ENCODE results near the gene SLC27A2.

SLC27A2 gene

DNA sequence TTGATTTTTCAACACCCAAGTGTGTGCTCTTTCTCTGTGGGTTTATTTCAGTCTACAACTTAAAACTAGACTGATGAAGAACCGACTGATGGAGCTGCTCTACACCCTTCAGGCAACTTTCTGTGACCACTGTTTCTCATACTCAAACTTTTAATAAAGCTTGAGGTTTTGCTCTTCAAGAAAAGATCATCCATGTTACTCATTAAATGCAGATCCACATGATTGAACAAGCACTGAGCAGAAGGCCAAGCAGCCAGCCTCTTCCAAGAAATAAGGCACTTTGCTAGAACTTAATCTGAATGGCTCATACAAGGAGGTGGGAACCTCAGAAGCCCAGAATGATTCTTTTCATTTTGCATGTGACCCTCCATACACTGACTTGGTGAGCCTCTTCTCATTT, 8.7 kb downstream of the SLC27A2 start:
- DNase-seq (ENCODE audit: low read depth) = no peak

DNA sequence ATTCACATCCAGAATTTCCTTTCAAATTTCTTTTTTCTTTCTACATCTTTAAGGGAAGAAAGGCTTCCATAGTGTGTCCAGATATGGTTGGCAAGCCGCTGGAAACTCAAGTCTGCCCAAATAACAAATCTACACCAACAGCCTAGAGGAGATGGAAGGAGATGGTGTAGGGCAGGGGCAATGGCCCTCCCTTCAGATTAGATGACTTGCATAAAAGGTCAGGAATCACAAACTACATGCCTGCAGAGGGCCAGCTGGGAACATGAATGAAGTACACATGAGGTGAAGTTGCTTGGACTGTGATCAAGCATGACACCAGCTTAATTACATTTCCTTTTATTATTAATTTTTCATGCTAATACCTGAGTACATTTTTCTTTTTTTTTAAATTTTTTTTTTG, 10.2 kb downstream of the SLC27A2 start:
- no peak for DNase-seq (ENCODE audit: low read depth)

DNA sequence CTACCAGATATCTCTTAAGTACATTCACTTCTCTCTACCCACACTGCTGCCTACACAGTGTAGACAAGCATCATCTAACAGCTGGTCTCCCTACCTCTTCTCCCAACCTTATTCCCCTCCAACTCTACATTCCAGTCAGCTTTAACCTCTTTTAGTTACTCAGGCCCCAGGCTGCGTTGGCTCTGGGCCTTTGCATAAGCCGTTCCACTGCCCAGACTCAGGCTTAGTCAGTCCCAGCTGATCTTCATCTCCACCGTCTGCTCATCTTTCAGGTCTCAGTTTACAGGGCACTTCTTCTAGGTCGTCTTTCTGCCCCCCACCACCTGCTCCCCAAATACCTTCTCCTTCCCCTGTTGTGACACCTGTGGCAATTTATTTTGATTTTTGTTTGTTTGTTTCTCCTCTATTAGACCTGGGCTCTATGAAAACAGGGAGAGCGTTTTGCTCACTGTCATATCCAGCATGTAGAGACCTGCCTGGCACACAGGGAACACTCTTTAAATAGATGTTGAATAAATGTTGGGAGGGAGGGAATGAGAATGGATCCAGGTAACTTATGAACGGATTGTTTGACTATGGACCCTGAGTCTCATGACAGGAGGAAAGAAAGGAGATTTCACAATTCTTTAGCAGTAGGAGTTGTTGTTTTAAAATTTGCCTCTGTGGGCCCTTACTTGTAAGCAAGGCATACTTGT, 11.1 kb downstream of the SLC27A2 start:
- no peak for DNase-seq (ENCODE audit: low read depth)

DNA sequence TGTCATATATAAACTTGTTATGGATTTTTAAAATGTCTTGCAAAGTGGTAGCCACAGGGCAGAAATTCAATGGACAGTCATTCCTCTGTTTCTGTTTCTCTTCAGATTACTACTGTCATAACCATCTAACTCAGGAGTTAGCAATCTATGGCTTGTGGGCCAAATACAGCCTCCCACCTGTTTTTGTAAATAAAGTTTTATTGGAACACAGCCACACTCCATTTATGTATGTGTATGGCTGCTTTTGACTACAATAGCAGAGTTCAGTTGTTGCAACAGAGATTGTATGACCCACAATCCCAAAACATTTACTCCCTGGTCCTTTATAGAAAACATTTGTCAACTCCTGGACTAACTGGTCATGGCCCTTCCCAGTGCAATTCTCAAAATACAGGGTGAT, 20.0 kb downstream of the SLC27A2 start:
- no peak for DNase-seq (ENCODE audit: low read depth)

DNA sequence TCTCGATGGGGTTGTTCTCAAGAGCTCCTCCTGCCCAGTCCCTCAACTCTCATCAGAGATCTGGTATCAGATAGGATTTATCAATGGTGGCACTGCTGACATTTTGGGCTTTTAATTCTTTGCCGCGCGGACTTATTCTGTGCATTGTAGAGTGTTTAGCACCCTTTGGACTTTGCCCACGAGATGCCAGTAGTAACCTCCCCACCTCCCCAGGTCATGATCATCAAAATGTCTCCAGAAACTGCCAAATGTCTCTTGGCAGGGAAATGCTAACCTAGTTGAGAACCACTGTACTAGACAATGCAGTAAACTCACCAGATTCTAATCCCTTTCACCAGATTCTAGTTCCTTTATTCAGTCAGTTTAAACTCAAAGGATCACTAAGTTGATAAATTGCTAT, 24.0 kb downstream of the SLC27A2 start:
- no peak for DNase-seq (ENCODE audit: low read depth)

DNA sequence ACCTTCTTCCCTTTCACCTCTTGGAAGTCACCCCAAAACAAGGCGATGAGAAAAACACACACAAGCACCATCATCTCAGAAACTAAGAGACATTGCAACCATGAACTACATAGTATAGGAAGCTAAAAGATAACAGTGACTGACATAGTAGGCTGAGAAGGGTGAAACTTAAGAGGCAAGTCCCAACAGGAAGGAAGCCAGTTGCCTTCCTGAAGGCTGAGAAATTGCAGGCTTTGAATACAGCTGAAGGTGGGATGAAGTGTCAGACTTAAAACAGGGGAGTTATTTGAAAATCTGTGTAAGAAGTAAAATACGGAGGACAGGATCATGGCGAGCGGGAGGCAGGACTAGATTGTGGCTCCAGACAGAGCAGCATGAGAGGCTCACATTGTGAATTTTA, 27.8 kb downstream of the SLC27A2 start:
- DNase-seq (ENCODE audit: low read depth) = no peak

DNA sequence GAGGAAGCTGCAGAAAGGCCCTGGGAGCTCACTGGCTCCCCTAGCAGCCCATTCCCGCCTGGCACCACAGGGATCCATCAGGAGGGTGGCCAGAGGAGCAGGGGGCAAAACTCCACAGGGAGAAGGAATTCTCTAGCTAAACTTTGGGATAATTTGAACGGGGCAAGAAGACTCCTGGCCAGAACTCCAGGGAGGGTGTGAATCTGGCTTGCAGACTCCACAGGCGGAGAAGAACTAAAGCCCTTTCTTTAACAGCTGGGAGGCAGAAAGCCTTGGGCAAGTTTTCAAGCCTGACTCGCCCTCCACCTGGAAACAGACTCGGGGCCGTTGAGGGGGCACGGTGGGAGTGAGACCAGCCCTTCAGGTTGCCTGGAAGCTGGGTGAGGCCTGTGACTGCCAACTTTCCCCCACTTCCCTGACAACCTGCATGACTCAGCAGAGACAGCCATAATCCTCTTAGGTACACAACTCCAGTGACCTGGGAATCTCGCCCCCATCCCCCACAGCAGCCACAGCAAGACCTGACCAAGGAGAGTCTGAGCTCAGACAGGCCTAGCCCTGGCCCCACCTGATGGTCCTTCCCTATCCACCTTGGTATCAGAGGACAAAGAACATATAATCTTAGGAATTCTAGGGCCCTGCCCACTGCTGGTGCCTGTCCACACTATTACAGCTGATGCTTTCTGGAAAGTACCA, 28.6 kb downstream of the SLC27A2 start:
- DNase-seq (ENCODE audit: low read depth) = no peak

DNA sequence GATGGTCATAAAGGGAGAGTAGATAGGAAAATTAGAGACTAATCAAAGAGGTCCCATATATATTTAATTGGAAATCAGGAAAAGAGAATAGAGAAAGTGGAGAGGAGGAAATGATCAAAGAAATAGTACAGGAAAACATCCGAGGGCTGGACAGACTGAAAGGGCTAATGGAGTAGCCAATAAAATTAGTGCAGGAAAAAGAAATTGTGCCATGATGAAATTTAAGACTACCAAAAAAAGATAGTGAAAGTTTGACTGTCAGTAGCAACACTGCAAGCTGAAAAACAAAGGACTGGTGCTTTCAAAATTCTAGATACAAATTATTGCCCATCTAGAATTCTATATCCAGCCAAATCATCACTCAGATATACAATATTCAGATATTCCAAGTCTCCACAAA, 36.3 kb downstream of the SLC27A2 start:
- DNase-seq (ENCODE audit: low read depth) = no peak

DNA sequence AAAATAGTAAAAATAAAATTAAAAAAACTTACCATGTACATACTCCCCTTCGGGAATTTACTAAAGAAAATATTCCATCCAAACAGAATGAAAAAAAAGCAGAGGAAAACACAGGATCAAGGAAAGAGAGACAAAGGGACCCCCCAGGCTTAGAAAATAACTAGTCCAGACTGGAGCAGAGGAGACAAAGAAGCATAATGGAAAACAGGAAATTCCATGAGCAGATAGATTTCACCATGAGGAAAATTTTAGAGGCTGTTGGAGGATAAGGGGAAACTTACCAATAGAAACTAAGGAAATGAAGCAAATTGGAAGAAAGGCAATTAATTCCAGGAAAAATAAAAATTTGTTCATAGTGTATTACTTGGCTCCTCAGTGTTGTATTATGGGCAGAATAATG, 36.7 kb downstream of the SLC27A2 start:
- DNase-seq (ENCODE audit: low read depth) = no peak

DNA sequence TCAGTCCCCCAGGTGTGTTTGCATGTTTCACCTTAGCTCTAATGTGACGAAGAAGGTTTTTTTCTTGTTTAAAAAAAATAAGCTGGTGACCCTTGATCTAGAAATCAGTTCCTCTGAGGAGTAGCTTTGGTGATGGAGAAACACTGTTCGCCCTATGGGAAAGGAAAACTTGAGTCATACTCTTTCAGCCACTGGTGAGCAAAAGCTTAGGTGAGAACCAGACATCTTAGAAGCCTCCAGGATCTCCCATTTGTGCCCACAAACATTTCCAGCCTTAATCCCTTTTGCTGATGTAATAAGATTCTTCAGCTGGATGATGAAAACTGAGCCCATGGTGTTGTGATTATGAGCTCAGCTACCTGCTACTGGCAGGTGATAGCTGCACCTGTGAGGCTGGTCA, 37.8 kb downstream of the SLC27A2 start:
- DNase-seq (ENCODE audit: low read depth) = no peak

DNA sequence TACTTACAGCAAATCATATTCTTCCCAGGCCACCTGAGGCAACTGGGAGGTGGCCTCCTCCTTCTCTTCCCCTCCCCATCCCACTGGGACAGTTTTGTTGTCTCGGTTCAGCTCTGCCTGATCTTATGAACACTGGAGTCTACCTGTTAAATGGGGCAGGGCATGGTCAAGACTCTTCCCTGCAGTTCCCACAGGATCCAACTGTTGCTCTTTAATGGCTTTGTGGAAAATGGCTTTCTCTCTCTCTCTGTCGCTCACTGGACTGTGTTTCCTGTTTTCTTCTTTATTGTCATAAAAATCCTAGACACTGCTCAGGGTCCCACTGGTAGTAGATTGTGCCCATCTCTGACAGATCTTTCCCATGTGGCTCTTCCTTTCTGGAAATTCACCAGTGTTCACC, 40.2 kb downstream of the SLC27A2 start:
- no peak for DNase-seq (ENCODE audit: low read depth)

DNA sequence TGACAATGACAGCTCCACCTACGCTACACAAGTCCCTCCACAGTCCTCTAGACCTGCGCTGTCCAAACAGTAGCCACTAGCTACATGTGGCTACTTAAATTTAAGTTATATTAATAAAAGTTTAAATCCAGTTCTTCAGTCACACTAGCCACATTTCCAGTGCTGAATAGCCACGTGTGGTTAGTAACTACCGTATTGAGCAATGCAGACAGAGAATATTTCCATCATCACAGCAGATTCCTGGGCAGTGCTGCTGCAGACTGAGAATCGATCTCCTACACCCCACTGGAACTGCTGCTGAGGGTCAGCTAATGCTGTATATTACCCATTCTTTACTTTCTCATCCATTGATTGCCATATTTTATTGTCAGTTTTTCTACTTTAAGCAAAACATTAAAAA, 42.6 kb downstream of the SLC27A2 start:
- DNase-seq (ENCODE audit: low read depth) = no peak

DNA sequence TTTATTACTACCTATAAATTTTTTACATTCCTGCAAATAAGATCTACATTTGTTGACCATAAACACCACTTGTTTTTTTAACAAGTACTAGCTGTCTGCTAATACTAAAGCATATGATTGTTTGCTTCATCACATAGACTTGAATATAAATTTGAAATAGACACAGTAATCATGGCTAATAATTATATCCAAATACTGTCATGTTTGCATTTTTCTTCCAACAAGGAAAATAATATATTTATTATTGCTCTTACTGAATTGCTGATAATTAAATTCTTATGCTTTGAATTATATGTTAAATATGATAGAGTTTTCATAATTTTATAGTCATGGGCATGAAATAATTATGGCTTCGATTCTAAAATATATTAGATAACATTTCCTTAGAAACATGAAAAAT, 43.1 kb downstream of the SLC27A2 start:
- no peak for DNase-seq (ENCODE audit: low read depth)

DNA sequence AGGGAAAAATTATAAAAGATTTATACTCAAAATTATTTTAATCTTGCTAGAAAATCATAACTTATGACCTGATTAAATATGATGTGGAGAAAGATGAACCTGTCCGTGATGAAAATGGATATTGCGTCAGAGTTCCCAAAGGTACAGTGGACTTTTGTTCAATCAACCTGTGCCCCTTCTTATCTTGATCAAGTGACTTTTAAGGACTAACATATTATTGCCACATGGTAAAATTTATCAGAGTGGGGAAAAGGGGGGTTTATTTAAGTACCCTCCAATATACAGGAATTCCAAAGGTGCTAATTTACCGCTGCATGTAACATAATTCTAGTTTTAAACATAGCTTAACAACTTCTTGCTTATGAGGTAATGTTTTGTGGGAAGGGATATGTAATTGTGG, 43.9 kb downstream of the SLC27A2 start:
- no peak for DNase-seq (ENCODE audit: low read depth)

DNA sequence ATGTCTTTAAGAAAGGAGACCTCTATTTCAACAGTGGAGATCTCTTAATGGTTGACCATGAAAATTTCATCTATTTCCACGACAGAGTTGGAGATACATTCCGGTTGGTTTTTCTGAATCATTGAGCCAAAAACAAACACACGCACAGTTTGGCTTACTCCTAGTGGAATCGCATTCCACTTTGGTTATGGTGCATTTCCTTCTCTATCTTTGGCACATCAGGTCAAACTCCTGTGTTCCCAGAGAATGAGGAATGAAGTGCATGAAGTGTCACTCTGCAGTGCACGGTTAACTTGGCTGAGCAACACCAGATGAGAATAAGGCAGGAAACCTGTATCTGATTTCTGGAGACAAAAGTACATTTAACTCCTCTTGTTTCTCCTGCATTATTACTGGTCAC, 45.1 kb downstream of the SLC27A2 start:
- DNase-seq (ENCODE audit: low read depth) = no peak

DNA sequence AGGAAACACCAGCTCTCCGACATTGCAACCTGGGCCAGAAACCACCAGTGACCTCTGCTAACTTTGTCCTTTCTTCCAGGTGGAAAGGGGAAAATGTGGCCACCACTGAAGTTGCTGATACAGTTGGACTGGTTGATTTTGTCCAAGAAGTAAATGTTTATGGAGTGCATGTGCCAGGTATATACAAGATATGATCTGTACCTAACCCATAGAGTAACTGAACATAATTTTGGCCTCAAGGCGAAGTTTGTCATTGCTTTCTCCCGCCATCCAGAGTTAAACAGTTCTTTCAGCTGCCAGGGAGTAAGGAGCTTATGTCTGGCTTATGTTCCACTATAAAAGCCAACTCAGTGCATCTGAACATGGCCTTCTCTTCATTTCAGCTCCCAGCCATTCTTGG, 46.9 kb downstream of the SLC27A2 start:
- no peak for DNase-seq (ENCODE audit: low read depth)

DNA sequence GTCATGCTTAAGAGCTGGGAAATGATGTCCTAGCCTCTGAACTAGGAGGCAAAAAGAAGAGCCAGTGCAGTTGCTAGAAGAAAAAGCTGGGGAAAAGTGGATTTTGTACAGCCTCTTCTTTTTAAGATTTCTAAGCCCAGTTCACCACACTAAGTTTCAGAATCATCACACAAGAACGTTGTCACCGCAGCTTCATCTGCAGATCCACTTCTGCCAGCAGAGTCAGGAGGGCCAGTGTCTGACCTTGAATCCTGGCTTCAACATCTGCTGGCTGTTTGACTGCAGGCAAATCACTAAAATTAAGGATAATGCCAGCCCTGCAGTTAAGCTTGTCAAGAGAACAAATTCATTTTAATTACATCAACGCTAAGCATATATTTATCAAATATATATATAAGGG, 47.3 kb downstream of the SLC27A2 start:
- no peak for DNase-seq (ENCODE audit: low read depth)

DNA sequence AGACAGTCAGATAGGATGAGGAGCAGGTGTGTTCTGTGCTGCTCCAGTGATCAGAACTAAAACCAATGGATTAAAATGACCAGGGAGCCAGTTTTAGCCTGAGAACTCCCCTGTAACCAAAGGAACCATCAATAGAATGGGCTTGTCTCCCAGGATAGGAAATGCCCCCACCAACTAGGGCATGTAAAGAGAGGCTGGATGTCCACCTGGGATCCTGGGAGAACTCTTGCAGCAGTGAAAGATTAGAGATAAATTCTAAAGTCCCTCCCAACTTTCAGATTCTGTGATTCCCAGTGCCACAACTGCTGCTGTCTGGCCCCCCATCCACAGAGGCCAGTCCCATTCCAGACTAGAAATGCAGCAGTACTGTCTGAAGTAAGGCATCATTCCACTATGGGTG, 49.8 kb downstream of the SLC27A2 start:
- DNase-seq (ENCODE audit: low read depth) = no peak

DNA sequence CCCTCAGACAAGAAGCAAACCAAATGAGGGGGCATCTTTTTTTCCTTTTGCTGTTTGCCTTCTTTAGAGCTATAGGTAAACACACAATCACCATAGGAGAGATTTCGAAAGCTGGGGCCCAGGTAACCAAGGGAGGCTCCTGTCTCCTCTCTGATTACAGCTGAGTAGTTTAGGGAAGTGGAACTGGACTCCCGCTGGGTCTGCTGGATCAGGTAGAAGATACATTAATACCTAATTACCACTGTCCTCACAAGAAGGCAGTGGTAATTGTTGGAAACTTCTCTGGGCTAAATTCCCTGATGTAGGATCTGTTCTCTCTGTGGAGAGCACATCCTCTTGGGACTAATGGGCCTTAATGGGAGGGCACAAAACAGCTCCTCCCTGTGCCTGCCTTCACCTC, 50.8 kb downstream of the SLC27A2 start:
- no peak for DNase-seq (ENCODE audit: low read depth)

DNA sequence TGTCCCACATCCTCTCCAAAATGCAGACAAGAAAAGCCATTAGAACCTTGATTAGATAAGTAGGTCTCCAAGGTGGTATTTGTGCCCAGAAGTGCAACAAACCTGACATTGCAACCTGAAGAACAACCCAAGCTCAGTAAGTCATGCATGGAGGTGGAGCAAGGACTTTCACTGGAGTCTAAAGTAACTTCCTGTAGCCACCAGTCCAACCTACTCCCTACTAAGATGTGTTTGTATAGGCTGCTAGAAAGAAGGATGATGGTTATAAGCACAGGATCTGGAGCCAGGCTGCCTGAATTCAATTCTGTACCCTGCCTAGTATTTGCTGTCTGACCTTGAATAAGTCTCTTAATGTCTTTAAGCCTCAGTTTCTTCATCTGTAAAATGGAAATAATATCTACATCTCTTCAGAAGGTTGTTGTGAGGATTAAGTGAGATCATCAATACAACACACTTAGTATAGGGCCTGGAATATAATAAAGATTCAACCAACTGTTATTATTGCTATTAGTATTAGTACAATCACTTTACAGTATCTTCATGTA, 51.3 kb downstream of the SLC27A2 start:
- no peak for DNase-seq (ENCODE audit: low read depth)

DNA sequence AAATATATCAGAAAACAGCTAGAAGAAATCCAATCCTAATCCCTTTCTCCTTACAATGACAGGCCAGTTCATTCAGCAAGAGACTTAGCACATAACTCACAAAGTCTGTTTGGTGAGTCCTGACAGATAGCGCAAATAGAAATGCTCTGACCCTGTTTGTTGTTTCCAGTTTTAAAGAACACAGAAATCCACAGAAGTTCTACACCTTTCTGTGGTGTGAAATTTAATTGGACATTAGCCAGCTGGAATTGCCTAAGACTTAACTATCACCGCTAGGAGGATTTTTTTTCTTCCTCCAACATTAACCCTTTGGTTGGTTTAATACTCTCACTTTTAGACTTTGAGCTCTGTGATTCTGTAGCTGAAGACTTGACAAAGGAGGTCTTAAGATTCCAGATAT, 52.8 kb downstream of the SLC27A2 start:
- DNase-seq (ENCODE audit: low read depth) = no peak

DNA sequence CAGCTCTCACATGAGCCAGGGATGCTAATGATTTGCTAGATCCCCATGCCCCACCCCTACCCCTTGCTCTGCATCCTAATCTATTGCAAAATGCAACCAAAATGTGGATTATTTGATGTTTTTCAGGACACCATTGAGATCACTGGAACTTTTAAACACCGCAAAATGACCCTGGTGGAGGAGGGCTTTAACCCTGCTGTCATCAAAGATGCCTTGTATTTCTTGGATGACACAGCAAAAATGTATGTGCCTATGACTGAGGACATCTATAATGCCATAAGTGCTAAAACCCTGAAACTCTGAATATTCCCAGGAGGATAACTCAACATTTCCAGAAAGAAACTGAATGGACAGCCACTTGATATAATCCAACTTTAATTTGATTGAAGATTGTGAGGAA, 53.8 kb downstream of the SLC27A2 start:
- DNase-seq (ENCODE audit: low read depth) = no peak

DNA sequence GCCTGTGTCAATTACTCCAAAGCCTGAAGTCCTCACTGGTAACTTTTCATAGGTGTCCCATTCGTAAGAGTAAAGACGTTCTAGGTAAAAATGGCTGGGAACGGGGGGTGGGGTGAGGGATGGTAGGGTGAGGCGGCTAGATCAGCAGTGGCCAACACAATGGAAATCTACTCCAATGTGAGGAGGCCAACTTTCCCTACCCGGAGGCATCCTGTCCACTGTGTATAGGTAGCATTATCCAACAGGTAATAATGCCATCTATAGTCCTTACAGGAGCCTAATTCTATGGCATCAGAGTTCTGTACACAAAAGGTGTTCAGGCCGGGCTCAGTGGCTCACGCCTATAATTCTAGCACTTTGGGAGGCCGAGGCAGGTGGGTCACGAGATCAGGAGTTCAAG, 54.4 kb downstream of the SLC27A2 start:
- no peak for DNase-seq (ENCODE audit: low read depth)

DNA sequence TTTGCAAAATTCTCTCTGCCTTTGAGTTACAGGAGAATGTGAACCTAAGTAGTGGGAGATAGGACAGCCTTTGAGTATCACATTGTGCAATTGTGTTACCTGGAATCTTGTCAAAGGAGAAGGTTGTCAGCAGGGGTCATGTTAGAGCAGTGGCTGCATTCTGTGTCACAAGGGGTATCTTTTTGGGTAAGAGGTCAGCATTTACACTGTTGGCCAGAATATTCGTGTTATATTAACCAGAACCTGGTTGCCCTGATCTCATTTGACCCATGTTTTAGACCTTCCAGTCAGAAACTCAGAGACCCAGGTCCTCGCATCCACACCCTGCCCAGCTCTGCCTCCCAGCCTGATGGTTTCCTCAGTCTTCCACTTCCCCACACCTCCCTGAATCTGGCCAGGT, 56.3 kb downstream of the SLC27A2 start:
- no peak for DNase-seq (ENCODE audit: low read depth)

Measured in stimulated activated CD8-positive, alpha-beta memory T cell treated with anti-CD3 and anti-CD28 coated beads, Interleukin-7, amount 100 ng/mL, for 24 hours (primary cell).